Parathyroid adenoma (tissue), 2 donors: ENCODE data around the gene OXSM.
A peak's percentile ranks its signal among the peaks of the same experiment; 100 is the strongest.

Experiments
- H2AFZ ChIP-seq: fragments of 300-600 bp; sonication (generic); one replicate; pipeline ENCODE4 v1.7.0; 2017; ENCODE audit warnings: antibody characterized with exemption, mild to moderate bottlenecking
- H3K27ac ChIP-seq: fragments of 300-600 bp; sonication (generic); one replicate; pipeline ENCODE4 v1.7.0; 2017
- H3K27me3 ChIP-seq: fragments of 300-600 bp; sonication (generic); one replicate; pipeline ENCODE4 v1.7.0; 2017; ENCODE audit warnings: low read length; ENCODE audit not compliant: control insufficient read depth, insufficient read depth
- H3K36me3 ChIP-seq: fragments of 300-600 bp; sonication (generic); one replicate; pipeline ENCODE4 v1.7.0; 2017; ENCODE audit warnings: low read length; ENCODE audit not compliant: control insufficient read depth, insufficient read depth
- H3K4me1 ChIP-seq: fragments of 300-600 bp; sonication (generic); one replicate; pipeline ENCODE4 v1.7.0; 2017; ENCODE audit warnings: control low read depth
- H3K4me2 ChIP-seq: fragments of 300-600 bp; sonication (generic); one replicate; pipeline ENCODE4 v1.7.0; 2017; ENCODE audit warnings: low read length
- H3K4me3 ChIP-seq: fragments of 300-600 bp; sonication (generic); one replicate; pipeline ENCODE4 v1.7.0; 2017; ENCODE audit warnings: low read depth, low read length
- H3K79me2 ChIP-seq: fragments of 300-600 bp; sonication (generic); one replicate; pipeline ENCODE4 v1.7.0; 2017; ENCODE audit warnings: control low read depth
- H3K9ac ChIP-seq: fragments of 300-600 bp; sonication (generic); one replicate; pipeline ENCODE4 v1.7.0; 2017; ENCODE audit warnings: mild to moderate bottlenecking
- H3K9me3 ChIP-seq: fragments of 300-600 bp; sonication (generic); one replicate; pipeline ENCODE4 v1.7.0; 2017; ENCODE audit warnings: low read length; ENCODE audit not compliant: control insufficient read depth
- CTCF ChIP-seq: fragments of 300-600 bp; sonication (generic); IDR thresholded peaks from one replicate; pipeline ENCODE4 v1.7.0; 2017; ENCODE audit warnings: antibody characterized with exemption, mild to moderate bottlenecking
- donor health status: primary hyperparathyroidism.

OXSM gene

GRCh38 chr3:25787689-25788088 is 2.2 kb upstream of the OXSM start:
- no peaks in the 10 kb centered on the region for H3K79me2 ChIP-seq
- no peaks in the 10 kb centered on the region for H3K9me3 ChIP-seq
- H3K27ac ChIP-seq = no peak overlapping the region
- no peaks in the 10 kb centered on the region for H3K36me3 ChIP-seq
- no peak overlapping the region for H3K4me2 ChIP-seq
- H3K27me3 ChIP-seq = no peaks in the 10 kb centered on the region
- H3K9ac ChIP-seq = no peak overlapping the region
- H2AFZ ChIP-seq = no peak overlapping the region
- H3K4me3 ChIP-seq = no peak overlapping the region
- no peak for TF ChIP-seq CTCF
- H3K4me1 ChIP-seq = peaks cover 6% of the 10 kb centered on the region

DNA sequence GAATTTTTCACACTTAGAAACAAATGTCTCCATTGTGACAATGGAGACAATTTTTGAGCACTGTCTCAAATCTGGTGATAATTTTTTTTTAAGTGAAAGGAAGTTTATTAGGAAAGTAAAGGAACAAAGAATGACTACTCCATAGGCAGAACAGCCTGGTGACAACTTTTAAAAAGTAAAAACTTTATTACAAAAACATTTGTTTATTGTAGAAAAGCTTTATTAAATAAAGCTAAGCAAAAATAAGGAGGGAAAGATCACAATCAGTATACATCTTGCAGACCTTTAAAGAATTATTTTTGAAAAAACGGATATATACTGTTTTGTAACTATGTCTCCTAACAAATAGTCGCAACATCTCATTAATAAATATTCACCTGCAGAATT is 688 bp upstream of the OXSM start:
- TF ChIP-seq CTCF = no peak

GRCh38 chr3:25801786-25802185 is 11.9 kb downstream of the OXSM start:
- no peak overlapping the region for H3K9ac ChIP-seq
- no peaks in the 10 kb centered on the region for H3K36me3 ChIP-seq
- no peak for TF ChIP-seq CTCF
- no peaks in the 10 kb centered on the region for H3K79me2 ChIP-seq
- no peak overlapping the region for H3K4me2 ChIP-seq
- H3K9me3 ChIP-seq = no peaks in the 10 kb centered on the region
- no peaks in the 10 kb centered on the region for H3K27me3 ChIP-seq
- H3K4me1 ChIP-seq = no peaks in the 10 kb centered on the region
- H3K27ac ChIP-seq = no peak overlapping the region
- H2AFZ ChIP-seq = no peak overlapping the region
- no peak overlapping the region for H3K4me3 ChIP-seq

More for the DNA sequence above, 688 bp upstream of the OXSM start:
- Histone ChIP-seq H3K36me3 (no peaks in the 10 kb centered on the region), H3K9me3 (no peaks in the 10 kb centered on the region), H3K27me3 (no peaks in the 10 kb centered on the region), H3K4me1 (peaks cover 3% of the 10 kb centered on the region), H3K79me2 (no peaks in the 10 kb centered on the region), H3K9ac (peak overlapping the region; percentile 55), H3K4me3 (peak overlapping the region; percentile 78), H2AFZ (peak overlapping the region; percentile 94), H3K27ac (peak overlapping the region; percentile 95), H3K4me2 (peak overlapping the region; percentile 85)

DNA sequence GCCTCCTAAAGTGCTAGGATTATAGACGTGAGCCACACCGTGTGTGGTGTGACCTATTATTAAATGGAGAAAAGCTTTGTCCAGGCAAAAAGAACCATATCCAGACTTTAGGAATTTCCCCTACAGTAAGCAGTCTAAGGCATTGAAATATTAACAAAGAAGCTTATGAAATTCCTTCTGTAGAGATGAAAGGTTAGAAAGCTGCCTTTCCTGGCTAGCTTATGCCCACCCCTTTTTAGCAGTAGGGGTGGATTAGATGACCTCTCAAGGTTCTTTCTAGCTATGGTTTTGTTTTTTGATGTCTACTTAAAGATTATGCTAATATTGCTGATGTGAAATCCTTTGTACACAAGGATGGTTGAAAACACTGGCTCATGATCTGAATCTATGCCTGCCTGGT is 13.9 kb downstream of the OXSM start:
- Histone ChIP-seq H3K9ac (no peak overlapping the region), H3K36me3 (no peaks in the 10 kb centered on the region), H3K4me1 (no peaks in the 10 kb centered on the region), H3K27me3 (no peaks in the 10 kb centered on the region), H3K9me3 (no peaks in the 10 kb centered on the region), H3K4me2 (no peak overlapping the region), H3K27ac (no peak overlapping the region), H3K79me2 (no peaks in the 10 kb centered on the region), H3K4me3 (no peak overlapping the region), H2AFZ (no peak overlapping the region)
- TF ChIP-seq CTCF = no peak

- Histone ChIP-seq H3K27ac (no peak overlapping the region), H3K79me2 (no peaks in the 10 kb centered on the region), H3K36me3 (no peaks in the 10 kb centered on the region), H3K4me1 (no peaks in the 10 kb centered on the region), H3K4me2 (no peak overlapping the region), H3K4me3 (no peak overlapping the region), H3K9me3 (no peaks in the 10 kb centered on the region), H3K27me3 (no peaks in the 10 kb centered on the region), H3K9ac (no peak overlapping the region), H2AFZ (no peak overlapping the region)
- no peak for TF ChIP-seq CTCF
These were observed 14.8 kb downstream of the OXSM start for GRCh38 chr3:25804676-25805075.
